Measurements from ENCODE around the gene AKAP3.

AKAP3 gene

GRCh38 chr12:4569261-4569660, 79.6 kb downstream of the AKAP3 start:
- no peaks in the 10 kb centered on the region for H3K79me1 ChIP-seq (ENCODE audit: low read length)
- H3K4me2 ChIP-seq (ENCODE audit: low read length) = no peak overlapping the region
- H3K36me3 ChIP-seq (ENCODE audit: control insufficient read depth, insufficient read depth, low read length) = no peaks in the 10 kb centered on the region
- no peak overlapping the region for H3K18ac ChIP-seq (ENCODE audit: low read length)
- H3K4ac ChIP-seq (ENCODE audit: low read depth, low read length) = no peak overlapping the region
- no peak overlapping the region for H2BK5ac ChIP-seq (ENCODE audit: low read length)
- H3K27me3 ChIP-seq (ENCODE audit: insufficient read depth, low read length, poor library complexity) = no peaks in the 10 kb centered on the region
- H3K4me3 ChIP-seq (ENCODE audit: low read length) = no peak overlapping the region
- no peak overlapping the region for H3K9ac ChIP-seq (ENCODE audit: low read length)
- no peak overlapping the region for H2AK5ac ChIP-seq (ENCODE audit: low read length)
- no peaks in the 10 kb centered on the region for H3K79me2 ChIP-seq (ENCODE audit: control insufficient read depth, insufficient read depth, low read length)
- no peak for DNase-seq
- no peak overlapping the region for H4K8ac ChIP-seq (ENCODE audit: low read depth, low read length)
- H3K23ac ChIP-seq (ENCODE audit: low read length) = no peak overlapping the region
- H2BK120ac ChIP-seq (ENCODE audit: low read depth, low read length) = no peak overlapping the region
- WGBS (ENCODE audit: extremely low coverage, insufficient coverage, low lambda C conversion rate) = no CpG with 5 or more reads among the region's 4 CpGs
- no peaks in the 10 kb centered on the region for H3K4me1 ChIP-seq (ENCODE audit: control insufficient read depth, low read depth, low read length)
- no peak overlapping the region for H3K27ac ChIP-seq (ENCODE audit: low read depth, low read length)
- H4K5ac ChIP-seq (ENCODE audit: low read length) = no peak overlapping the region
- H3K56ac ChIP-seq (ENCODE audit: low read length) = no peak overlapping the region
- no peak overlapping the region for H2BK15ac ChIP-seq (replicated peaks; ENCODE audit: low read depth)

- Histone ChIP-seq H3K27me3 (ENCODE audit: insufficient read depth, low read length, poor library complexity) (no peaks in the 10 kb centered on the region), H3K27ac (ENCODE audit: low read depth, low read length) (no peak overlapping the region), H3K18ac (ENCODE audit: low read length) (no peak overlapping the region), H4K5ac (ENCODE audit: low read length) (no peak overlapping the region), H2BK15ac (replicated peaks; ENCODE audit: low read depth) (no peak overlapping the region), H4K8ac (ENCODE audit: low read depth, low read length) (no peak overlapping the region), H2BK120ac (ENCODE audit: low read depth, low read length) (no peak overlapping the region), H3K56ac (ENCODE audit: low read length) (no peak overlapping the region), H3K9ac (ENCODE audit: low read length) (no peak overlapping the region), H2AK5ac (ENCODE audit: low read length) (no peak overlapping the region), H3K4me2 (ENCODE audit: low read length) (no peak overlapping the region), H3K4me1 (ENCODE audit: control insufficient read depth, low read depth, low read length) (no peaks in the 10 kb centered on the region), H3K79me1 (ENCODE audit: low read length) (no peaks in the 10 kb centered on the region), H3K36me3 (ENCODE audit: control insufficient read depth, insufficient read depth, low read length) (no peaks in the 10 kb centered on the region), H3K79me2 (ENCODE audit: control insufficient read depth, insufficient read depth, low read length) (no peaks in the 10 kb centered on the region), H3K23ac (ENCODE audit: low read length) (no peak overlapping the region), H3K4ac (ENCODE audit: low read depth, low read length) (no peak overlapping the region), H3K4me3 (ENCODE audit: low read length) (no peak overlapping the region), H2BK5ac (ENCODE audit: low read length) (no peak overlapping the region)
- no peak for DNase-seq
- no CpG with 5 or more reads among the region's 3 CpGs for WGBS (ENCODE audit: extremely low coverage, insufficient coverage, low lambda C conversion rate)
Observed at GRCh38 chr12:4567073-4567881, 81.6 kb downstream of the AKAP3 start.

DNA sequence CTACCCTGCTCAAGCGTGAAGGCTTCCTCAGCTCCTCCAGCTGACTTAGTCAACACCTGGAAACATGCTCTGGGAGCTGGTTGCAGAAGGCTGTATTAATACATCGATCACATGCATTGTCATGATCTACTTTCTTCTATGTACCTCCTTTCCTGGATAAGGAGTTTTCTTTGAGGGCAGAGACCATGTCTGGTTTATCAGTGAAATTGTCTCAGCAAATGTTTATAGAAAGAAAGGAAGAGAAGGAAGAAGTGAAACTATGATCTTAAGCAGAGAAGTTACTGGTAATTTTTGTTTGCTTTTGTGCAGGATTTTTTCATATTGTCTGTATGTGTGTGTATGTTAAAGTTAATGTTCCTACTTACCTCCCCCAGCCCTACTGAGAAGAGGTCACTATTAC, 82.4 kb downstream of the AKAP3 start:
- DNase-seq = no peak
- H3K23ac ChIP-seq (ENCODE audit: low read length) = no peak overlapping the region
- no peaks in the 10 kb centered on the region for H3K27me3 ChIP-seq (ENCODE audit: insufficient read depth, low read length, poor library complexity)
- WGBS (ENCODE audit: extremely low coverage, insufficient coverage, low lambda C conversion rate) = no CpG with 5 or more reads among the region's 2 CpGs
- no peak overlapping the region for H2BK15ac ChIP-seq (replicated peaks; ENCODE audit: low read depth)
- H2BK120ac ChIP-seq (ENCODE audit: low read depth, low read length) = no peak overlapping the region
- no peaks in the 10 kb centered on the region for H3K79me1 ChIP-seq (ENCODE audit: low read length)
- no peak overlapping the region for H4K8ac ChIP-seq (ENCODE audit: low read depth, low read length)
- no peak overlapping the region for H3K27ac ChIP-seq (ENCODE audit: low read depth, low read length)
- no peak overlapping the region for H3K4me2 ChIP-seq (ENCODE audit: low read length)
- H2AK5ac ChIP-seq (ENCODE audit: low read length) = no peak overlapping the region
- H3K4me1 ChIP-seq (ENCODE audit: control insufficient read depth, low read depth, low read length) = no peaks in the 10 kb centered on the region
- no peak overlapping the region for H2BK5ac ChIP-seq (ENCODE audit: low read length)
- H3K18ac ChIP-seq (ENCODE audit: low read length) = no peak overlapping the region
- H3K56ac ChIP-seq (ENCODE audit: low read length) = no peak overlapping the region
- H4K5ac ChIP-seq (ENCODE audit: low read length) = no peak overlapping the region
- no peaks in the 10 kb centered on the region for H3K36me3 ChIP-seq (ENCODE audit: control insufficient read depth, insufficient read depth, low read length)
- H3K4ac ChIP-seq (ENCODE audit: low read depth, low read length) = no peak overlapping the region
- H3K4me3 ChIP-seq (ENCODE audit: low read length) = no peak overlapping the region
- H3K9ac ChIP-seq (ENCODE audit: low read length) = no peak overlapping the region
- H3K79me2 ChIP-seq (ENCODE audit: control insufficient read depth, insufficient read depth, low read length) = no peaks in the 10 kb centered on the region
